Lower leg skin (tissue), 3 donors: ENCODE measurements around the gene PSPH.
"Not testable (repeated sequence)": the region's sequence is repeated elsewhere in the genome, so short reads cannot be mapped to it uniquely, and the experiment has no call there.

ENCODE experiments used
- CTCF ChIP-seq, 3 donors: fragments of 450-650 bp; IDR thresholded peaks; one replicate each; pipeline ENCODE4 v1.5.1; 2016; ENCODE audit warnings: antibody characterized with exemption in 3 of 3, mild to moderate bottlenecking in 3 of 3, moderate library complexity in 2 of 3
- POLR2A ChIP-seq, 2 donors: fragments of 450-650 bp; IDR thresholded peaks; one replicate each; pipeline ENCODE4 v1.6.1; 2016 to 2017; ENCODE audit warnings: antibody characterized with exemption in 2 of 2, mild to moderate bottlenecking in 1 of 2, moderate library complexity in 1 of 2

- TF ChIP-seq CTCF, POLR2A (IDR thresholded peaks at IDR 0.05): not testable (repeated sequence)
These were observed 2.5 kb downstream of the PSPH start for GRCh38 chr7:56048763-56049162.
